ENCODE results near the gene CFTR. TPM values are rescaled to one million over a fixed set of nuclear protein-coding genes. Genes with fewer than 3 reads are reported as not detected.

The CFTR gene
- total and polyA plus RNA-seq, 4 experiments from 2014 or later, result not detected

- ChIA-PET CTCF (ENCODE audit: partially characterized antibody) (no interaction called here), POLR2A (ENCODE audit: partially characterized antibody) (no interaction called here)
- no peaks in the 10 kb centered on the region for H3K9me3 ChIP-seq (ENCODE audit: control insufficient read depth in 1 of 2, low read length in 2 of 2)
- H3K4me3 ChIP-seq (ENCODE audit: low read length in 2 of 2), result no peak overlapping the region
- Mint-ChIP-seq H3K4me1 (no peaks in the 10 kb centered on the region), H3K9me3 (peaks cover 0 to 2% (median 0%) of the 10 kb centered on the region in 8 donors), H3K27me3 (no peaks in the 10 kb centered on the region), H3K36me3 (no peaks in the 10 kb centered on the region), H3K27ac (no peak overlapping the region), H3K4me3 (no peak overlapping the region)
- no peak for DNase-seq
- intact Hi-C loops (cut with micrococcal nuclease), result no loop called here
- no peak overlapping the region for H3K27ac ChIP-seq (ENCODE audit: low read depth, low read length)
- H3K36me3 ChIP-seq (ENCODE audit: insufficient read depth, low read length), result no peaks in the 10 kb centered on the region
- no peaks in the 10 kb centered on the region for H3K27me3 ChIP-seq (ENCODE audit: insufficient read depth, low read length)
- no peaks in the 10 kb centered on the region for H3K4me1 ChIP-seq (ENCODE audit: insufficient read depth, low read length)
These were observed 126.3 kb downstream of the CFTR start for GRCh38 chr7:117606132-117606531.

- Mint-ChIP-seq H3K27me3 (no peaks in the 10 kb centered on the region), H3K9me3 (peaks cover 0 to under 1% (median 0%) of the 10 kb centered on the region in 8 donors), H3K4me1 (no peaks in the 10 kb centered on the region), H3K27ac (no peak overlapping the region), H3K4me3 (no peak overlapping the region), H3K36me3 (no peaks in the 10 kb centered on the region)
- intact Hi-C loops (cut with micrococcal nuclease), result no loop called here
- Histone ChIP-seq H3K4me3 (ENCODE audit: low read length in 2 of 2) (no peak overlapping the region), H3K4me1 (ENCODE audit: insufficient read depth, low read length) (no peaks in the 10 kb centered on the region), H3K9me3 (ENCODE audit: control insufficient read depth in 1 of 2, low read length in 2 of 2) (no peaks in the 10 kb centered on the region), H3K27me3 (ENCODE audit: insufficient read depth, low read length) (no peaks in the 10 kb centered on the region), H3K27ac (ENCODE audit: low read depth, low read length) (no peak overlapping the region), H3K36me3 (ENCODE audit: insufficient read depth, low read length) (no peaks in the 10 kb centered on the region)
- ChIA-PET POLR2A (ENCODE audit: partially characterized antibody) (no interaction called here), CTCF (ENCODE audit: partially characterized antibody) (no interaction called here)
- no peak for DNase-seq
These were observed 130.6 kb downstream of the CFTR start for GRCh38 chr7:117610396-117610795.

- peaks cover 0 to 2% (median 0%) of the 10 kb centered on the region in 8 donors for H3K9me3 Mint-ChIP-seq
- Histone ChIP-seq H3K4me3 (ENCODE audit: low read length in 2 of 2) (no peak overlapping the region), H3K27me3 (ENCODE audit: insufficient read depth, low read length) (no peaks in the 10 kb centered on the region), H3K9me3 (ENCODE audit: control insufficient read depth in 1 of 2, low read length in 2 of 2) (no peaks in the 10 kb centered on the region), H3K4me1 (ENCODE audit: insufficient read depth, low read length) (no peaks in the 10 kb centered on the region), H3K36me3 (ENCODE audit: insufficient read depth, low read length) (no peaks in the 10 kb centered on the region), H3K27ac (ENCODE audit: low read depth, low read length) (no peak overlapping the region)
- ChIA-PET POLR2A (ENCODE audit: partially characterized antibody) (no interaction called here), CTCF (ENCODE audit: partially characterized antibody) (no interaction called here)
- no peak overlapping the region for H3K4me3 Mint-ChIP-seq
- H3K4me1 Mint-ChIP-seq, result no peaks in the 10 kb centered on the region
- DNase-seq, result no peak
- intact Hi-C loops (cut with micrococcal nuclease), result no loop called here
- peak overlapping the region in 1 of 7 donors; percentile 41 for H3K27ac Mint-ChIP-seq
- H3K36me3 Mint-ChIP-seq, result no peaks in the 10 kb centered on the region
- H3K27me3 Mint-ChIP-seq, result no peaks in the 10 kb centered on the region
These were observed 132.8 kb downstream of the CFTR start for GRCh38 chr7:117612637-117613036.

- no peaks in the 10 kb centered on the region for H3K4me1 Mint-ChIP-seq
- ChIA-PET CTCF (ENCODE audit: partially characterized antibody) (no interaction called here), POLR2A (ENCODE audit: partially characterized antibody) (no interaction called here)
- H3K27me3 Mint-ChIP-seq, result no peaks in the 10 kb centered on the region
- Histone ChIP-seq H3K27me3 (ENCODE audit: insufficient read depth, low read length) (no peaks in the 10 kb centered on the region), H3K27ac (ENCODE audit: low read depth, low read length) (no peak overlapping the region), H3K36me3 (ENCODE audit: insufficient read depth, low read length) (no peaks in the 10 kb centered on the region), H3K9me3 (ENCODE audit: control insufficient read depth in 1 of 2, low read length in 2 of 2) (no peaks in the 10 kb centered on the region), H3K4me1 (ENCODE audit: insufficient read depth, low read length) (no peaks in the 10 kb centered on the region), H3K4me3 (ENCODE audit: low read length in 2 of 2) (no peak overlapping the region)
- no peaks in the 10 kb centered on the region for H3K36me3 Mint-ChIP-seq
- H3K4me3 Mint-ChIP-seq, result no peak overlapping the region
- H3K9me3 Mint-ChIP-seq, result peaks cover 0 to 5% (median 1%) of the 10 kb centered on the region in 8 donors
- DNase-seq, result no peak
- no peak overlapping the region for H3K27ac Mint-ChIP-seq
- intact Hi-C loops (cut with micrococcal nuclease), result no loop called here
These were observed 136.9 kb downstream of the CFTR start for GRCh38 chr7:117616694-117617093.

- H3K4me3 ChIP-seq (ENCODE audit: low read length in 2 of 2), result no peak overlapping the region
- Mint-ChIP-seq H3K36me3 (no peaks in the 10 kb centered on the region), H3K4me1 (no peaks in the 10 kb centered on the region), H3K27me3 (no peaks in the 10 kb centered on the region), H3K9me3 (peaks cover 0 to 6% (median 3%) of the 10 kb centered on the region in 8 donors), H3K27ac (no peak overlapping the region), H3K4me3 (no peak overlapping the region)
- H3K4me1 ChIP-seq (ENCODE audit: insufficient read depth, low read length), result no peaks in the 10 kb centered on the region
- no peak for DNase-seq
- no peaks in the 10 kb centered on the region for H3K9me3 ChIP-seq (ENCODE audit: control insufficient read depth in 1 of 2, low read length in 2 of 2)
- no peaks in the 10 kb centered on the region for H3K36me3 ChIP-seq (ENCODE audit: insufficient read depth, low read length)
- H3K27me3 ChIP-seq (ENCODE audit: insufficient read depth, low read length), result no peaks in the 10 kb centered on the region
- ChIA-PET CTCF (ENCODE audit: partially characterized antibody) (no interaction called here), POLR2A (ENCODE audit: partially characterized antibody) (no interaction called here)
- no peak overlapping the region for H3K27ac ChIP-seq (ENCODE audit: low read depth, low read length)
- intact Hi-C loops (cut with micrococcal nuclease), result no loop called here
These were observed 139.9 kb downstream of the CFTR start for GRCh38 chr7:117619681-117620080.

GRCh38 chr7:117621075-117621618 is 141.3 kb downstream of the CFTR start:
- Histone ChIP-seq H3K9me3 (ENCODE audit: control insufficient read depth in 1 of 2, low read length in 2 of 2) (no peaks in the 10 kb centered on the region), H3K36me3 (ENCODE audit: insufficient read depth, low read length) (no peaks in the 10 kb centered on the region), H3K4me3 (ENCODE audit: low read length in 2 of 2) (no peak overlapping the region), H3K4me1 (ENCODE audit: insufficient read depth, low read length) (no peaks in the 10 kb centered on the region), H3K27me3 (ENCODE audit: insufficient read depth, low read length) (no peaks in the 10 kb centered on the region), H3K27ac (ENCODE audit: low read depth, low read length) (no peak overlapping the region)
- no peaks in the 10 kb centered on the region for H3K4me1 Mint-ChIP-seq
- POLR2A ChIA-PET (ENCODE audit: partially characterized antibody), result no interaction called here
- H3K27me3 Mint-ChIP-seq, result no peaks in the 10 kb centered on the region
- intact Hi-C loops (cut with micrococcal nuclease), result no loop called here
- H3K9me3 Mint-ChIP-seq, result peaks cover 0 to 6% (median 3%) of the 10 kb centered on the region in 8 donors
- no peaks in the 10 kb centered on the region for H3K36me3 Mint-ChIP-seq
- no peak for DNase-seq
- CTCF ChIA-PET (ENCODE audit: partially characterized antibody), result no interaction called here
- H3K27ac Mint-ChIP-seq, result no peak overlapping the region
- H3K4me3 Mint-ChIP-seq, result no peak overlapping the region

GRCh38 chr7:117623606-117624005 is 143.8 kb downstream of the CFTR start:
- H3K4me3 Mint-ChIP-seq, result no peak overlapping the region
- intact Hi-C loops (cut with micrococcal nuclease), result no loop called here
- CTCF ChIA-PET (ENCODE audit: partially characterized antibody), result no interaction called here

GRCh38 chr7:117630501-117630900 is 150.7 kb downstream of the CFTR start:
- no peak overlapping the region for H3K27ac ChIP-seq (ENCODE audit: low read depth, low read length)
- no peak for DNase-seq
- H3K27me3 ChIP-seq (ENCODE audit: insufficient read depth, low read length), result no peaks in the 10 kb centered on the region
- H3K27me3 Mint-ChIP-seq, result no peaks in the 10 kb centered on the region
- peaks cover 0 to 4% (median under 1%) of the 10 kb centered on the region in 8 donors for H3K9me3 Mint-ChIP-seq
- ChIA-PET POLR2A (ENCODE audit: partially characterized antibody) (no interaction called here), CTCF (ENCODE audit: partially characterized antibody) (no interaction called here)
- H3K9me3 ChIP-seq (ENCODE audit: control insufficient read depth in 1 of 2, low read length in 2 of 2), result no peaks in the 10 kb centered on the region
- H3K36me3 Mint-ChIP-seq, result no peaks in the 10 kb centered on the region
- H3K4me3 Mint-ChIP-seq, result no peak overlapping the region
- intact Hi-C loops (cut with micrococcal nuclease), result no loop called here
- H3K4me1 Mint-ChIP-seq, result no peaks in the 10 kb centered on the region
- H3K27ac Mint-ChIP-seq, result no peak overlapping the region
- H3K4me1 ChIP-seq (ENCODE audit: insufficient read depth, low read length), result no peaks in the 10 kb centered on the region
- H3K4me3 ChIP-seq (ENCODE audit: low read length in 2 of 2), result no peak overlapping the region
- H3K36me3 ChIP-seq (ENCODE audit: insufficient read depth, low read length), result no peaks in the 10 kb centered on the region

More at GRCh38 chr7:117623606-117624005, 143.8 kb downstream of the CFTR start:
- POLR2A ChIA-PET (ENCODE audit: partially characterized antibody), result no interaction called here
- Mint-ChIP-seq H3K27me3 (no peaks in the 10 kb centered on the region), H3K27ac (no peak overlapping the region), H3K9me3 (peaks cover 0 to 5% (median 3%) of the 10 kb centered on the region in 8 donors), H3K36me3 (no peaks in the 10 kb centered on the region), H3K4me1 (no peaks in the 10 kb centered on the region)
- H3K4me1 ChIP-seq (ENCODE audit: insufficient read depth, low read length), result no peaks in the 10 kb centered on the region
- H3K4me3 ChIP-seq (ENCODE audit: low read length in 2 of 2), result no peak overlapping the region
- no peaks in the 10 kb centered on the region for H3K36me3 ChIP-seq (ENCODE audit: insufficient read depth, low read length)
- no peaks in the 10 kb centered on the region for H3K27me3 ChIP-seq (ENCODE audit: insufficient read depth, low read length)
- no peaks in the 10 kb centered on the region for H3K9me3 ChIP-seq (ENCODE audit: control insufficient read depth in 1 of 2, low read length in 2 of 2)
- H3K27ac ChIP-seq (ENCODE audit: low read depth, low read length), result no peak overlapping the region
- no peak for DNase-seq
